Measurements from ENCODE around the gene SERPINI1. TPM values are rescaled to one million over a fixed set of nuclear protein-coding genes. Genes with fewer than 3 reads are reported as not detected.

The SERPINI1 gene, protein sequence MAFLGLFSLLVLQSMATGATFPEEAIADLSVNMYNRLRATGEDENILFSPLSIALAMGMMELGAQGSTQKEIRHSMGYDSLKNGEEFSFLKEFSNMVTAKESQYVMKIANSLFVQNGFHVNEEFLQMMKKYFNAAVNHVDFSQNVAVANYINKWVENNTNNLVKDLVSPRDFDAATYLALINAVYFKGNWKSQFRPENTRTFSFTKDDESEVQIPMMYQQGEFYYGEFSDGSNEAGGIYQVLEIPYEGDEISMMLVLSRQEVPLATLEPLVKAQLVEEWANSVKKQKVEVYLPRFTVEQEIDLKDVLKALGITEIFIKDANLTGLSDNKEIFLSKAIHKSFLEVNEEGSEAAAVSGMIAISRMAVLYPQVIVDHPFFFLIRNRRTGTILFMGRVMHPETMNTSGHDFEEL
- total RNA-seq = 1 to 10 TPM in 1 of 2 experiments, under 1 TPM in 1; 0.83 to 1.0 TPM

DNA sequence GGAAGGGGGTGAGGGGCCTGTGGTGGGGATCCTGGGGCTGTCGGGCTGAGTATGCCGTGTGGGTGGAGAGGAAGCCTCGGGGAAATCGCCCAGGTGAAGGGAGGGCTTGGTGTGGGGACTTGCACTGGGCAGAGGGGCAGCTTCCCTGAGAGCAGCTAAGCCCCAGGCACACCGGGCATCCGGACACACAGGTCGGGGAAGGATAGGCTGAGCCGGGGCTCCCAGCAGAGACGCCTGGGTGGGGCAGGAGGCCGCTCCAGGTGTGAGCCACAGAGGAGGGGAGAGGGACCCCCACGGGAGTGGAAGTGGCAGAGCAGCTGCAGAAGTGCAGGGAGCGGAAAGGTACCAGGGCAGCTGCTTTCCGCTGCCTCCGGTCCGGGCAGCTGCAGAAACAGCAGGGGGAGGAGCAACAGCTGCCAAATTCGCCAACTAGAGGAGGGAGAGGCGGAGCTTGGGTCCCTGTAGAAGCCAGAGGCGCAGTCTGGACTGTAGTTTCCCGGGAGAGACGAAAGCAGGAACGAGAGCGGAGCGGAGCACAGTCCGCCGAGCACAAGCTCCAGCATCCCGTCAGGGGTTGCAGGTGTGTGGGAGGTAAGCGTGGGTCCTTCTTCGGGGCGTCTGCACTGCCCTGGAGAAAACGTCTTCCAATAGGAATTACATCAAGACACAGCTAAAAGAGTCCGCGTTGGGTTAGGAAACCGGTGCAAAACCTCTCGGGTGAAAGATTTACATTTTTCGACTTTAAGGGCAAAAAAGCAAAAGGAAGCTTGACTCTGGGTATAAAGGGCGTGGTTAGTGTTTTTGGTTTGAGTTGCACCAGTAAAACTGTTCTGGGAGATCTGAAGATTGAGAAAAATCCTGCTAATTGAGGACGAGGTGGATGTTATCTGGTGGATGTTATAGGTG is at the start of gene SERPINI1:
Gene SERPINI1 (plus strand): TSS at position 489 of the 906 bp plus-strand sequence. CDS start 53,408 bp downstream, outside the sequence.
- Mint-ChIP-seq H3K36me3 (ENCODE audit: low read depth) (peaks cover 5% of the 10 kb centered on the region), H3K9me3 (no peaks in the 10 kb centered on the region), H3K27ac (no peak within 1 kb of the TSS), H3K4me3 (no peak within 1 kb of the TSS), H3K4me1 (ENCODE audit: low read depth) (peaks cover 36% of the 10 kb centered on the region), H3K27me3 (no peaks in the 10 kb centered on the region)
- ChIA-PET POLR2A (interaction anchor here (1.0 to 1.2 kb wide), 3 partner anchors 13 to 36 kb away, joined by 3 to 4 read pairs (median 4); no protein-coding TSS in a partner anchor), CTCF (interaction anchor here (0.8 to 2.5 kb wide), 5 partner anchors 11 to 355 kb away, joined by 3 to 8 read pairs (median 4); partner anchors contain the start of gene ZBBX)
- TF ChIP-seq, protein P1, sequence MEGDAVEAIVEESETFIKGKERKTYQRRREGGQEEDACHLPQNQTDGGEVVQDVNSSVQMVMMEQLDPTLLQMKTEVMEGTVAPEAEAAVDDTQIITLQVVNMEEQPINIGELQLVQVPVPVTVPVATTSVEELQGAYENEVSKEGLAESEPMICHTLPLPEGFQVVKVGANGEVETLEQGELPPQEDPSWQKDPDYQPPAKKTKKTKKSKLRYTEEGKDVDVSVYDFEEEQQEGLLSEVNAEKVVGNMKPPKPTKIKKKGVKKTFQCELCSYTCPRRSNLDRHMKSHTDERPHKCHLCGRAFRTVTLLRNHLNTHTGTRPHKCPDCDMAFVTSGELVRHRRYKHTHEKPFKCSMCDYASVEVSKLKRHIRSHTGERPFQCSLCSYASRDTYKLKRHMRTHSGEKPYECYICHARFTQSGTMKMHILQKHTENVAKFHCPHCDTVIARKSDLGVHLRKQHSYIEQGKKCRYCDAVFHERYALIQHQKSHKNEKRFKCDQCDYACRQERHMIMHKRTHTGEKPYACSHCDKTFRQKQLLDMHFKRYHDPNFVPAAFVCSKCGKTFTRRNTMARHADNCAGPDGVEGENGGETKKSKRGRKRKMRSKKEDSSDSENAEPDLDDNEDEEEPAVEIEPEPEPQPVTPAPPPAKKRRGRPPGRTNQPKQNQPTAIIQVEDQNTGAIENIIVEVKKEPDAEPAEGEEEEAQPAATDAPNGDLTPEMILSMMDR (IDR thresholded peaks at IDR 0.05) = no peak
- peak; percentile 84 for DNase-seq
- peak; percentile 53 for ATAC-seq
- intact Hi-C loops (cut with micrococcal nuclease) = no loop called here

DNA sequence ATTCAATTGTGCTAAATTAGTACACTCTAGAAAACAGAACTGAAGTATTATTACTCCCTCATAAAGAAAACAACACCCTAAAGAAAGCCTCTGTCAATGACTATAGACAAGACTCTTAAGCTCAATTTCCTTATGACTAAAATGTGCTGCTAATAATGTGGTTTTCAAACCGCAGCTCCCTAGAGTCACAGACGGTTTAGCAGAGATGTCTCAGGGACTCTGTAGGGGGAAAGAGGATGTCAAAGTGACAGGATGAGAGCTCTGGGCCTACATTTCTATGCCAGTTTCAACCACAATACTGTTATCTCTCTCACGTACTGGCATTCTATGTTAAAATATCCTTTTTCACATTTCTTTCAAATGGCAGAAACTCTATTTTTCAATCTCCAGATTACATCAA is 44.2 kb upstream of the SERPINI1 start:
- Mint-ChIP-seq H3K36me3 (ENCODE audit: low read depth) (peaks cover 24% of the 10 kb centered on the region), H3K27me3 (no peaks in the 10 kb centered on the region), H3K27ac (peak overlapping the region; percentile 68), H3K4me1 (ENCODE audit: low read depth) (peaks cover 27% of the 10 kb centered on the region), H3K4me3 (no peak overlapping the region), H3K9me3 (no peaks in the 10 kb centered on the region)
- ATAC-seq (peak; percentile 98), DNase-seq (peak; percentile 62)
- TF ChIP-seq, protein P1 (IDR thresholded peaks at IDR 0.05) = no peak
- ChIA-PET CTCF (interaction anchor here (1.1 to 1.7 kb wide), 5 partner anchors 9 to 311 kb away, joined by 3 to 5 read pairs (median 4); partner anchors contain the start of genes PDCD10, SERPINI1 and ZBBX), POLR2A (no interaction called here)
- intact Hi-C loops (cut with micrococcal nuclease) = loop anchor here (5.0 kb wide), 1 partner anchor 41 kb away; the partner anchor contains the start of gene PDCD10

DNA sequence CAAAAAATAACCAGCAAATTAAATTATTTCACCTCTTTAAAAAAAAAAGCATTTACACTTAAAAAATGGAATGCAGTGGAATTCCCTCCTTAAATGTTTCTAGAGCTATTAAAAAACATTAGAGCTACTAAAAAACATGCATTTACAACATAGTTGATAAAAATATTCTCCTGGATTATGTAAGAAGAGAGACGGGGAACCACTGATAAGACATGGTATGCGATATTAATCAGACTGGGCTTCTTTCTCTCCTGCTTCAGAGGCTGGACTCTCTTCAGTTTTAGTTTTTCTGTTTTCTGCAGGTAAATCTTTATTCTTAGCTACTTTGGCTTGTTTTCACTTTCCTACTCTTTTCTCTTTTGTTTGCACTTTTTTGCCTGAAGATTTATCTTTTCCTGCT is 41.4 kb upstream of the SERPINI1 start:
- no peak for DNase-seq
- Mint-ChIP-seq H3K9me3 (no peaks in the 10 kb centered on the region), H3K36me3 (ENCODE audit: low read depth) (peaks cover 28% of the 10 kb centered on the region), H3K4me3 (no peak overlapping the region), H3K27me3 (no peaks in the 10 kb centered on the region), H3K4me1 (ENCODE audit: low read depth) (peaks cover 28% of the 10 kb centered on the region), H3K27ac (no peak overlapping the region)
- no peak for ATAC-seq
- POLR2A ChIA-PET = no interaction called here
- TF ChIP-seq, protein P1 (IDR thresholded peaks at IDR 0.05) = no peak
- CTCF ChIA-PET = interaction anchor here (0.7 to 3.0 kb wide), 4 partner anchors 10 to 314 kb away, joined by 3 to 22 read pairs (median 4); partner anchors contain the start of gene ZBBX
- intact Hi-C loops (cut with micrococcal nuclease) = loop anchor here (5.0 kb wide), 1 partner anchor 38 kb away; the partner anchor contains the start of gene PDCD10

DNA sequence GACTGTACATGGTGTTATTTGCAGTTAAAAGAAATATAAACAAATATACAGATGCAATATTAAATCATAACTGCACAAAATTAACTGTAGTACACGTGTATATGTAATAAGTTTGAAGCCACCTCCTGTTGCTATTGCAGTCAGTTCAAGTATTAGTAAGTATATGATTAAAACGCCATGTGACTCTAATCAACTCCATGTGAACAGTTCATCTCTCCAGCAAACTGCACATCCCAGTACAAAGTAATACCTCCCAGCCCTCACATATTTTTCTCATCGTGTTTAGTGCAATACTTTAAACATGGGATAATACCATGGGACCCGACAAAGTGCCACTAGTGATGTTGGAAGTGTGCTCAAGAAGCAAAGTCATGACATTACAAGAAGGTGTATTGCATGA is 35.5 kb upstream of the SERPINI1 start:
- POLR2A ChIA-PET = interaction anchor here (0.7 to 1.6 kb wide), 4 partner anchors 8 to 57 kb away, joined by 3 to 4 read pairs (median 4); partner anchors contain the start of gene SERPINI1
- Mint-ChIP-seq H3K4me3 (no peak overlapping the region), H3K27ac (no peak overlapping the region), H3K36me3 (ENCODE audit: low read depth) (peaks cover 24% of the 10 kb centered on the region), H3K9me3 (no peaks in the 10 kb centered on the region), H3K4me1 (ENCODE audit: low read depth) (peaks cover 8% of the 10 kb centered on the region), H3K27me3 (no peaks in the 10 kb centered on the region)
- intact Hi-C loops (cut with micrococcal nuclease) = no loop called here
- TF ChIP-seq, protein P1 (IDR thresholded peaks at IDR 0.05) = no peak
- ATAC-seq (no peak), DNase-seq (no peak)
- CTCF ChIA-PET = interaction anchor here (3.6 kb wide), 1 partner anchor 16 kb away, joined by 16 read pairs; no protein-coding TSS in a partner anchor

Data from activated CD8-positive, alpha-beta T cell treated with anti-CD3 and anti-CD28 coated beads for 36 hours (primary cell).